Upper lobe of right lung (tissue), 1 donor: ENCODE measurements around the gene DSC1. TPM values are rescaled to one million over a fixed set of nuclear protein-coding genes. Genes with fewer than 3 reads are reported as not detected.

Experiments
- ATAC-seq: fragments of 200-7000 bp; cut with Tn5 transposase; one replicate; pipeline ENCODE4 v1.9.1; 2020; ENCODE audit warnings: mild to moderate bottlenecking, moderate library complexity
- DNase-seq: peaks from one replicate; pipeline ENCODE4 v3.0.0-alpha.2; 2020
- H3K27ac ChIP-seq: fragments of 200-600 bp; one replicate; pipeline ENCODE4 v1.8.0; 2022
- H3K27me3 ChIP-seq: fragments of 200-600 bp; one replicate; pipeline ENCODE4 v1.8.0; 2022; ENCODE audit warnings: mild to moderate bottlenecking
- H3K36me3 ChIP-seq: fragments of 200-600 bp; one replicate; pipeline ENCODE4 v1.8.0; 2022
- H3K4me1 ChIP-seq: fragments of 200-600 bp; one replicate; pipeline ENCODE4 v1.8.0; 2022
- H3K4me3 ChIP-seq: fragments of 200-600 bp; one replicate; pipeline ENCODE4 v1.8.0; 2022; ENCODE audit warnings: mild to moderate bottlenecking
- H3K9me3 ChIP-seq: fragments of 200-600 bp; one replicate; pipeline ENCODE4 v1.8.0; 2022
- intact Hi-C: fragments of 100-400 bp; cut with DNase I; formaldehyde crosslinking; loops from one replicate; pipeline ENCODE4 v1.11.0; 2022
- total RNA-seq: library from RNA; stranded (reverse); fragmentation: NEBNext Ultra II Directional; extraction: Animal tissue kit (Norgen Biotek cat#: 25700); gene quantifications from one replicate; pipeline ENCODE4 v1.2.1, GENCODE V29; 2021
- TF ChIP-seq, protein P1 (sequence below): fragments of 200-600 bp; IDR thresholded peaks from one replicate; pipeline ENCODE4 v1.8.0; 2022; ENCODE audit warnings: antibody characterized with exemption
- donor health status: DM: no; HTN: yes; CAD: no; lungs with severe emphysema.

DSC1 gene
- total RNA-seq, 1 donor from 2014 or later = not detected

DNA sequence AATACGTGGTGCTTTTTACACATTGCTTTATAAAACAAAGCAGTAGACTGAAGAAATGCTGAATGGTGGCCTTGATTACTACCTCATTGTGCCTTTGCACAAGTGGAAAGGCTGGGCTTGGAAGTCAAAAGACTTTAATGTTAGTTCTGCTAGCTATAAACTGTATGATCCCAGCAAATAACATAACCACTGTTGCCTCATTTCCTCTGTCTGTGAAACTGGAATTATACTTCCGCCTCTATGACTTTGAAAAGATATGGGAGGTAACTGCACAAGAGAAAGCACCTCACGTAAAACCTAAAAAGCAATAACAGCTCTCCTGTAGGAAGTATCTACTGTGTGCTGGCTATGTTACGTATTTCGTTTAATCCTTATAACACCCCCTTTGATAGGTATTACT is 43.4 kb upstream of the DSC1 start:
- H3K27me3 ChIP-seq = no peaks in the 10 kb centered on the region
- H3K4me1 ChIP-seq = no peaks in the 10 kb centered on the region
- H3K4me3 ChIP-seq = peak overlapping the region; percentile 13
- DNase-seq (no peak), ATAC-seq (no peak)
- no peaks in the 10 kb centered on the region for H3K36me3 ChIP-seq
- TF ChIP-seq, protein P1, sequence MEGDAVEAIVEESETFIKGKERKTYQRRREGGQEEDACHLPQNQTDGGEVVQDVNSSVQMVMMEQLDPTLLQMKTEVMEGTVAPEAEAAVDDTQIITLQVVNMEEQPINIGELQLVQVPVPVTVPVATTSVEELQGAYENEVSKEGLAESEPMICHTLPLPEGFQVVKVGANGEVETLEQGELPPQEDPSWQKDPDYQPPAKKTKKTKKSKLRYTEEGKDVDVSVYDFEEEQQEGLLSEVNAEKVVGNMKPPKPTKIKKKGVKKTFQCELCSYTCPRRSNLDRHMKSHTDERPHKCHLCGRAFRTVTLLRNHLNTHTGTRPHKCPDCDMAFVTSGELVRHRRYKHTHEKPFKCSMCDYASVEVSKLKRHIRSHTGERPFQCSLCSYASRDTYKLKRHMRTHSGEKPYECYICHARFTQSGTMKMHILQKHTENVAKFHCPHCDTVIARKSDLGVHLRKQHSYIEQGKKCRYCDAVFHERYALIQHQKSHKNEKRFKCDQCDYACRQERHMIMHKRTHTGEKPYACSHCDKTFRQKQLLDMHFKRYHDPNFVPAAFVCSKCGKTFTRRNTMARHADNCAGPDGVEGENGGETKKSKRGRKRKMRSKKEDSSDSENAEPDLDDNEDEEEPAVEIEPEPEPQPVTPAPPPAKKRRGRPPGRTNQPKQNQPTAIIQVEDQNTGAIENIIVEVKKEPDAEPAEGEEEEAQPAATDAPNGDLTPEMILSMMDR = no peak
- no peak overlapping the region for H3K27ac ChIP-seq
- intact Hi-C loops = no loop called here
- no peaks in the 10 kb centered on the region for H3K9me3 ChIP-seq

DNA sequence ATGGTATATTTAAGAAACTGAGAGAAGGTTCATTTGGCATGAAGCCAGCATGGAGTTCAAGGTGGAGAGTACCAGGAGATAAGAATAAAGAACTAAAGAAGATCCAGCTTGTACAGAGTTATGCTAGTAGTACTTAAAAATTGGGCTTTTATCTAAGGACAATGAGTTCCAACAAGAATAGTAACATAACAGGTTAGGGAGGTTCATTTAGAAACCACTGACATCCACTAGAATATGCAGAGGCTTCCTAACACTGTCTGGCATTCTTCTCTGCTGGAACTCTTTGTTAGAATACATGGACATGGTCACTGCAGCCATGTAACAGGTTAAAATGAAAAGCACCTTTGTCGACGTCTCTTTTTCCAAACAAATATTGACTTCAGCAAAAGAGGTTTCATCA is 42.6 kb upstream of the DSC1 start:
- intact Hi-C loops = no loop called here
- Histone ChIP-seq H3K27ac (no peak overlapping the region), H3K9me3 (no peaks in the 10 kb centered on the region), H3K4me1 (no peaks in the 10 kb centered on the region), H3K27me3 (no peaks in the 10 kb centered on the region), H3K4me3 (no peak overlapping the region), H3K36me3 (no peaks in the 10 kb centered on the region)
- TF ChIP-seq, protein P1 = no peak
- ATAC-seq = no peak
- no peak for DNase-seq

DNA sequence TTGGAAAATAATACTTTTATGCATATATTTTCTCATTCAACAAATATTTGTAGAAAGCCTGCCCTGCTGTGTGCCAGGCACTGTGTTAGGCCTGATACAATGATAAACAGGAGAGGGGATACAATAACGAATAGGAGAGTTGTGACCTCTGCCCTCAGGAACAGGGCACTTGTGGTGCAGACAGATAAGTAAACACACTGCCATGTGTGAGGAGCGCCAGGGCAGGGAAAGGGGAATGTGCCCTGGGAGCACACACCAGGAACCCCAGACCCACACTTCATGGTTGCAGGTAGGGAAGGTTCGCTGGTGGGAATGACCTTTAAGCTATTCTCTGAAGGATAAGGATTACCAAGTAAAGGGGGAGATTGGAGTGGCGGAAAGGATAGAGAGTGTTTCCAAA is 42.2 kb upstream of the DSC1 start:
- no peaks in the 10 kb centered on the region for H3K9me3 ChIP-seq
- H3K36me3 ChIP-seq = no peaks in the 10 kb centered on the region
- no peaks in the 10 kb centered on the region for H3K27me3 ChIP-seq
- no peak overlapping the region for H3K4me3 ChIP-seq
- ATAC-seq (no peak), DNase-seq (no peak)
- H3K4me1 ChIP-seq = no peaks in the 10 kb centered on the region
- intact Hi-C loops = no loop called here
- H3K27ac ChIP-seq = no peak overlapping the region
- TF ChIP-seq, protein P1 = no peak

DNA sequence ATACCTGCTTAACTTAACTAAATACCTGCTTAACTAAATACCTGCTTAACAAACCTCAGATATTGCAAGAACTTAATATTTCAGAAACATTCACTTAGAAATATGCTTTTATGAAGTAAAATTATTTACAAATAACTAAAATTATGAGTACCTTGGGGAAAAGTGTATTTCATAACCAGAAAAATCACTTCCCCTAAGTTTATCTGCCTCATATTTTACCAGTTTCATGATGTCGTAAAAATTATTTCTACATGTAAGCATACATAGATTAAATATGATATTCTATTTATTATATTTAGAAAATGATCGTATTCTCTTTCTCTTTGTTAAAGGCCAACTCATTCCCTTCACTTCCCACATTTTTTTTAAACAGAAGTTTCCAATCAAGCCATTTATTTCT is 41.5 kb upstream of the DSC1 start:
- H3K36me3 ChIP-seq = no peaks in the 10 kb centered on the region
- no peak for ATAC-seq
- TF ChIP-seq, protein P1 = no peak
- H3K9me3 ChIP-seq = no peaks in the 10 kb centered on the region
- no peak overlapping the region for H3K27ac ChIP-seq
- no peak overlapping the region for H3K4me3 ChIP-seq
- DNase-seq = no peak
- H3K4me1 ChIP-seq = no peaks in the 10 kb centered on the region
- intact Hi-C loops = no loop called here
- no peaks in the 10 kb centered on the region for H3K27me3 ChIP-seq

DNA sequence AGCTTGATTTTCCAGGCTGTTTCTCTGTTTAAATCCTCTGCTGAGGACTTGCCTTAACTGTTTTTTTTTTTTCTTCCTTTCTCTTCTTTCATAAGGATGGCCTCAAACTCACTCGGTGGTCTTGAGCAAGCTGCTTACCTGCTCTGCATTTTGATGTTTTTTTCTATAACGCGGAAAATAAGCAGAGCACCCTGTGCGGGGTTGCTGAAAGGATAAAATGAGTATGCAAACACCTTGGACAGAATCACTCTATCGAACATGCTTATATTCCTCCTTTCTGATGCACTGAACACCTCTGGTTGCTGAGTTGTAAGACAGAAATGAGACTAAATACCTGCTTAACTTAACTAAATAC is 41.1 kb upstream of the DSC1 start:
- H3K27me3 ChIP-seq = no peaks in the 10 kb centered on the region
- no peak for ATAC-seq
- no peak overlapping the region for H3K27ac ChIP-seq
- no peaks in the 10 kb centered on the region for H3K9me3 ChIP-seq
- TF ChIP-seq, protein P1 = no peak
- H3K4me1 ChIP-seq = no peaks in the 10 kb centered on the region
- no peak overlapping the region for H3K4me3 ChIP-seq
- no peaks in the 10 kb centered on the region for H3K36me3 ChIP-seq
- intact Hi-C loops = no loop called here
- DNase-seq = no peak

DNA sequence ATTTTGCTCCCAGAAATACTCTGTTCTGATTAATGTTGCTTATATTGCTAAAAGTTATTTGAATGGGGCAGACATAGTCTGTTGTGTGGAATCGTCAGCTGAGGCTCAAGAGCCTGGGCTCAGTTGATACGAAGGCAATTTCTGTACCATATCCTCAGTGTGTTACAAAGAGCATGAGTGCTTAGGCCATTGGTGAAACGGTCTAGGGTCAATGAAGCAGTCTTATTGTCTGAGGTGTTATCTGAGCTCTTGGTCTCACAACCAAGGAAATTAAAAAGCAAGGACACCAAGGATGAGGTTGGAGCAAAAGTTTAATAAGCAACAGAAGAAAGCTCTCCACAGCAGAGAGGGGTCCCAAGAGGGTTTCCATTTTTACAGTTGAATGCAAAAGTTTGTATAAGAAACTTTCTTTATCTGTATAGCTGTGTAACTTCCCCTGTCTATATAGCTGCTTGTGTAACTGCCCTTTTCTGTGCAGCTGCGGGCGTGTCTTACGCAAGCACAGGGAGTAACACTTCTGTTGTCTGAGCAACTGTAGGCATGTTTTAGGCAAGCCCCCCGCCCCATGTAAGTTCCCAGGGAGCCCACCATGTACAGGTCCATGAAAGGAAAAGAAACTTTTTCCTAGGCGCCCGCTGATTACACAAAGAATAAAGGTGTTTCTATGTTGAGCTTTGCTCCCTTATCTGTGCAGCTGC is 40.6 kb upstream of the DSC1 start:
- Histone ChIP-seq H3K27me3 (no peaks in the 10 kb centered on the region), H3K4me1 (no peaks in the 10 kb centered on the region), H3K4me3 (no peak overlapping the region), H3K27ac (peak overlapping the region; percentile 18), H3K9me3 (no peaks in the 10 kb centered on the region), H3K36me3 (no peaks in the 10 kb centered on the region)
- TF ChIP-seq, protein P1 = no peak
- peak; percentile 69 for DNase-seq
- peak; percentile 51 for ATAC-seq
- intact Hi-C loops = no loop called here
